SH-SY5Y (cell line): ENCODE results near the gene TCF15.

Source experiments
- GATA2 ChIP-seq: IDR thresholded peaks from 2 replicates; pipeline ENCODE4 v1.6.1; 2011; ENCODE audit warnings: mild to moderate bottlenecking, low read depth, low read length
- GATA3 ChIP-seq: IDR thresholded peaks from 2 replicates; pipeline ENCODE4 v1.6.1; 2011; ENCODE audit warnings: low read depth, mild to moderate bottlenecking, low read length, moderate library complexity

DNA sequence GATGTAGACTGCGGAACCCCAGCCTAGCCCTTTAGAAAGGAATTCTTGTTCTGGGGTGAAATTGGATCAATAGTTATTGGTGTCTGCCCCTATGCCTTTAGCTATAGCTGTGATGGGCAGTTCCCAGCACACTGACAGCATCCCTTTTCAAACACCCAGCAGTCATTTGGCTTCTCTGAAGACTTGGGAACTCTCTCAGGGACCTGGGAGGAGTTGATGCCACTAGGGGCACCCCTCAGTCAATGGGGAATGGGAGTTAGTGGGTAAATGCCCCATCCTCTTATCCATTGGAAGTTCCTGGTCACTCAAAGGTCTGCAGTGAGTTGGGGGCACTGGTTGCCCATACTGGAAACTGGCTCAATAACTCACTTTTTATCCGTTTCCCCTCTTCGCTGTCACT is 34.9 kb downstream of the TCF15 start:
- TF ChIP-seq GATA2, result no peak
- no peak for TF ChIP-seq GATA3
